ENCODE measurements around the gene GYG2.

The GYG2 gene

DNA sequence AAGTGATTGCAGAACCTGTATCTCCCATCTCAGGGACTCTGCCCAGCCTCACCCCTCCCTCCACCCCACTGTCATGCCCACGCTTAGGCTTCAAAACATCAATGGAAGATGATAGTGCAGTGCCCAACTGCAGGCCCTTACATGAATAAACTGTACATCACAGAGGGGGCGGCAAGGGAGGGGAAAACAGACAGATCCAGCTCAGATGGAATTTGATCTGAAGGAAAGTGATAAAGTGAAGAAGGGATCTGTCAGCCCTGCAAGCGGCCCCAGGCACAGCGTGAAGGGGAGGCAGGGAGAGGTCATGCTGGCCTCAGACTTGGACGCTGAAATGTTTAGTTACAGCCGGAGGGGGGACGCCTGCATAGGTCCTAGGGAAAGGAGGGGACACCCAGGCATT is 38.5 kb downstream of the GYG2 start:
- H2AFZ ChIP-seq (ENCODE audit: low read depth, low read length): no peak overlapping the region

DNA sequence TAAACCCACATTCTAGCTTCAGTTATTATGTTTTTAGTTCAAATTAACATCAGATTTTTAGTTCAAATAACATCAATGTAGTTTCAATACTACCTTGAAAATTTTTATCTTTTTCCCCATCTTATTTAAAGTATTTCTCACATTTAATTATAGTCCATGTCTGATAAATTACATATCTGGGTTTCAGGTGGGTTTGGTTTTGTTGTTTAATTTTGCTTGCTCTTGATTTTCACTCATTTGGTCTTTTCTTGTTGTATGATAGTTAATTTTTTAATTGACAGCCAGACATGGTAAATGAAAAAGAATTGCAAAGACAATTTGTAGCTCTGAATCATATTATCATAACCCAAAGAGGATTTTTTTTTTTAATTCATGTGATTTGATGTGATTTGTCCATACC is 41.9 kb downstream of the GYG2 start:
- H3K9me3 ChIP-seq (ENCODE audit: insufficient read depth, low read length): no peaks in the 10 kb centered on the region
- no peak for TF ChIP-seq EZH2phosphoT487 (IDR thresholded peaks at IDR 0.05; ENCODE audit: low read depth)
- TF ChIP-seq CTCF (IDR thresholded peaks at IDR 0.05; ENCODE audit: low read depth, low read length): no peak
- no peak overlapping the region for H2AFZ ChIP-seq (ENCODE audit: low read depth, low read length)
- H3K27me3 ChIP-seq (ENCODE audit: low read depth, low read length): no peaks in the 10 kb centered on the region
- H3K79me2 ChIP-seq (ENCODE audit: low read length): no peaks in the 10 kb centered on the region
- H3K9ac ChIP-seq (ENCODE audit: low read length): no peak overlapping the region
- no peak overlapping the region for H3K27ac ChIP-seq (ENCODE audit: low read length)
- H3K4me1 ChIP-seq (ENCODE audit: low read length): no peaks in the 10 kb centered on the region
- no peak overlapping the region for H3K4me3 ChIP-seq (ENCODE audit: low read length)
- H3K36me3 ChIP-seq (replicated peaks; ENCODE audit: low read depth, low read length): no peaks in the 10 kb centered on the region
- H4K20me1 ChIP-seq (ENCODE audit: insufficient read depth, low read length): no peaks in the 10 kb centered on the region
- H3K4me2 ChIP-seq (ENCODE audit: low read length): no peak overlapping the region

More for the DNA sequence above, 38.5 kb downstream of the GYG2 start:
- TF ChIP-seq CTCF (IDR thresholded peaks at IDR 0.05; ENCODE audit: low read depth, low read length) (no peak), EZH2phosphoT487 (IDR thresholded peaks at IDR 0.05; ENCODE audit: low read depth) (no peak)
- H3K27ac ChIP-seq (ENCODE audit: low read length): no peak overlapping the region
- H4K20me1 ChIP-seq (ENCODE audit: insufficient read depth, low read length): no peaks in the 10 kb centered on the region
- no peaks in the 10 kb centered on the region for H3K36me3 ChIP-seq (replicated peaks; ENCODE audit: low read depth, low read length)
- H3K4me3 ChIP-seq (ENCODE audit: low read length): no peak overlapping the region
- H3K4me2 ChIP-seq (ENCODE audit: low read length): no peak overlapping the region
- H3K4me1 ChIP-seq (ENCODE audit: low read length): no peaks in the 10 kb centered on the region
- no peaks in the 10 kb centered on the region for H3K79me2 ChIP-seq (ENCODE audit: low read length)
- H3K27me3 ChIP-seq (ENCODE audit: low read depth, low read length): no peaks in the 10 kb centered on the region
- H3K9me3 ChIP-seq (ENCODE audit: insufficient read depth, low read length): no peaks in the 10 kb centered on the region
- no peak overlapping the region for H3K9ac ChIP-seq (ENCODE audit: low read length)

DNA sequence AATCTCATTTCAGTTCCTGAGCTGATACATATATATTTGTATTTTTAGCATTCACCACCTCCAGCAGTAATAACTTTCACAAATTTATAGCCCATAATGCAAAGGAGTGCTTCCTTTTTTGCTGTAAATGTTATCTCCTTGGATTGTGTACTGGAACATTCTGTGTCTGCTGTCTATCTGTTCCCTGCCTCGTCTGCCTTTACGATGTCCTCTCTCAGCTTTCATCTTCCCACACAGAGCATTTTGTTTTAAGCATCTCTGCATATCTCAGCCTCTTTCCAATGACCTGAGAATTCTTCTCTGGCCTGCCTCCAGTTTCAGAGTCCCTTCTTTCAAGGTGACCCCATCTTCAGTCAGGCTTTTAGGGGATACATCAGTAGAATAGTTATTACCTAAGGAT is 43.1 kb downstream of the GYG2 start:
- Histone ChIP-seq H4K20me1 (ENCODE audit: insufficient read depth, low read length) (no peaks in the 10 kb centered on the region), H3K4me1 (ENCODE audit: low read length) (no peaks in the 10 kb centered on the region), H2AFZ (ENCODE audit: low read depth, low read length) (no peak overlapping the region), H3K9me3 (ENCODE audit: insufficient read depth, low read length) (no peaks in the 10 kb centered on the region), H3K79me2 (ENCODE audit: low read length) (no peaks in the 10 kb centered on the region), H3K9ac (ENCODE audit: low read length) (no peak overlapping the region), H3K4me2 (ENCODE audit: low read length) (no peak overlapping the region), H3K36me3 (replicated peaks; ENCODE audit: low read depth, low read length) (no peaks in the 10 kb centered on the region), H3K27me3 (ENCODE audit: low read depth, low read length) (no peaks in the 10 kb centered on the region), H3K4me3 (ENCODE audit: low read length) (no peak overlapping the region), H3K27ac (ENCODE audit: low read length) (no peak overlapping the region)
- TF ChIP-seq CTCF (IDR thresholded peaks at IDR 0.05; ENCODE audit: low read depth, low read length): no peak
- TF ChIP-seq EZH2phosphoT487 (IDR thresholded peaks at IDR 0.05; ENCODE audit: low read depth): no peak

DNA sequence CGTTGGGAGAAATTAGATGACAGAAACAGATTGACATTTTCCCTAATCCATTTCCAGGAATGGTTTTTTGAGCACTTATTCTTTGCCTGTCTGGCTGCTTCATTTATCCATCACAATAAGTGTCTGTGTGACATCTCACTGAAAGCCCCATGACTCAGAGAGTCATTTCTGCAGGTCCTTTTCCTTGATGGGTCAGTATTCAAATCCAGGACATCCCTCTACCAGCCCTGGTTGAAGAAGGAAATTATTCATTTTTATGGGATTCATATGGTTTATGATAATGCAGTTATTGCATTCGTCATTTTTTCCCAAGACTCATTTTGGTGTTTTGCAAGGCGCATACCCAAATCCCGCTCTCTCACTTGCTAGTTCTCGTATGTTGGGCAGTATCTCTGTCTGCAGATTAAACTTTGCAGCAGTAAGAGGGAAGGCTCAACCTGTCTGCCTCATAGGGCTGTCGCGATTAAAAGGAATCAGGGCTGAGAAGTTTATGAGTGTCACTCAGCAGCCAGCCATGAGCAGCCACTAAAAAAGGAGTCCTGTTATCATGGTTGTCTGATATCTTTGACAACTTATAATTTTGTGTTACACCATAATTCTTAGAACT is 44.0 kb downstream of the GYG2 start:
- Histone ChIP-seq H3K79me2 (ENCODE audit: low read length) (no peaks in the 10 kb centered on the region), H3K9ac (ENCODE audit: low read length) (no peak overlapping the region), H4K20me1 (ENCODE audit: insufficient read depth, low read length) (no peaks in the 10 kb centered on the region), H3K36me3 (replicated peaks; ENCODE audit: low read depth, low read length) (no peaks in the 10 kb centered on the region), H3K9me3 (ENCODE audit: insufficient read depth, low read length) (no peaks in the 10 kb centered on the region), H2AFZ (ENCODE audit: low read depth, low read length) (no peak overlapping the region), H3K27me3 (ENCODE audit: low read depth, low read length) (no peaks in the 10 kb centered on the region), H3K27ac (ENCODE audit: low read length) (no peak overlapping the region), H3K4me3 (ENCODE audit: low read length) (no peak overlapping the region), H3K4me1 (ENCODE audit: low read length) (peaks cover 6% of the 10 kb centered on the region), H3K4me2 (ENCODE audit: low read length) (no peak overlapping the region)
- TF ChIP-seq EZH2phosphoT487 (IDR thresholded peaks at IDR 0.05; ENCODE audit: low read depth) (no peak), CTCF (IDR thresholded peaks at IDR 0.05; ENCODE audit: low read depth, low read length) (no peak)
